Measurements from ENCODE around the gene SKA2. TPM values are rescaled to one million over a fixed set of nuclear protein-coding genes. Genes with fewer than 3 reads are reported as not detected.

Gene SKA2
- total and polyA plus RNA-seq, 2 of the 8 experiments (the other 6 are each of a cell fraction or from before 2014, with no cell fraction given), result 15.6 to 95.8 TPM

- Histone ChIP-seq H3K79me1 (ENCODE audit: low read depth, low read length) (no peaks in the 10 kb centered on the region; the same call in 1 of the 2 replicates), H4K5ac (ENCODE audit: insufficient read length, low read depth, low read length) (no peak overlapping the region), H3K56ac (replicated peaks; ENCODE audit: insufficient read length, low read depth, low read length) (no peak overlapping the region), H3K79me2 (ENCODE audit: control insufficient read depth in 1 of 2, insufficient read depth in 2 of 2, low read length in 2 of 2) (peaks cover 2 to 53% of the 10 kb centered on the region in 2 experiments; a peak in 3 of 4 replicates), H3K9ac (replicated peaks in 1 of 4; ENCODE audit: extremely low read depth in 1 of 4, low read depth in 3 of 4, low read length in 3 of 4) (no peak overlapping the region), H3K18ac (ENCODE audit: extremely low read depth, low read length) (no peak overlapping the region), H3K36me3 (ENCODE audit: control insufficient read depth in 2 of 4, insufficient read depth in 4 of 4, low read length in 3 of 4) (peaks cover 3 to 18% (median 4%) of the 10 kb centered on the region in 4 experiments; a peak in 6 of 8 replicates), H4K8ac (ENCODE audit: extremely low read depth, insufficient read depth, low read length) (no peak overlapping the region), H3K14ac (ENCODE audit: insufficient read length) (no peak overlapping the region), H2AK5ac (ENCODE audit: low read depth, low read length) (no peak overlapping the region), H3K23me2 (ENCODE audit: low read depth, low read length) (no peaks in the 10 kb centered on the region; the same call in 1 of the 2 replicates), H3K4me2 (ENCODE audit: insufficient read depth in 1 of 2, low read depth in 2 of 2, low read length in 2 of 2) (no peak overlapping the region), H3K4me1 (replicated peaks in 1 of 4; ENCODE audit: control insufficient read depth in 3 of 4, insufficient read depth in 4 of 4, low read length in 3 of 4) (no peaks in the 10 kb centered on the region), H4K91ac (replicated peaks; ENCODE audit: insufficient read length, low read length) (no peak overlapping the region), H2AFZ (ENCODE audit: low read length) (no peak overlapping the region), H4K20me1 (replicated peaks in 1 of 2; ENCODE audit: control insufficient read depth in 1 of 2, insufficient read depth in 2 of 2, low read length in 2 of 2) (peaks cover 0 to 2% of the 10 kb centered on the region in 2 experiments), H3K4ac (replicated peaks; ENCODE audit: insufficient read length, low read depth, low read length) (no peak overlapping the region), H3K23ac (ENCODE audit: insufficient read length) (no peak overlapping the region), H2BK120ac (replicated peaks; ENCODE audit: low read depth, low read length) (no peak overlapping the region), H3K4me3 (ENCODE audit: extremely low read depth in 1 of 4, insufficient read depth in 2 of 4, low read depth in 3 of 4, low read length in 4 of 4) (no peak overlapping the region), H2BK5ac (ENCODE audit: low read depth, low read length) (no peak overlapping the region), H3K9me3 (ENCODE audit: insufficient read depth in 2 of 2, low read depth in 1 of 2, low read length in 1 of 2) (no peaks in the 10 kb centered on the region), H2BK20ac (ENCODE audit: low read length) (no peak overlapping the region), H3K27me3 (replicated peaks in 1 of 4; ENCODE audit: control insufficient read depth in 3 of 4, extremely low read depth in 1 of 4, insufficient read depth in 3 of 4, low read length in 3 of 4) (no peaks in the 10 kb centered on the region), H3K27ac (ENCODE audit: low read depth, low read length) (no peak overlapping the region), H2BK12ac (ENCODE audit: low read depth, low read length) (no peak overlapping the region), H2BK15ac (ENCODE audit: low read length) (no peak overlapping the region)
- 93% methylated on average over 4 of the region's 4 CpGs; no CpG with 5 or more reads in 1 of the 2 experiments for WGBS, 2 experiments (ENCODE audit: extremely low coverage in 1 of 2, insufficient coverage in 1 of 2, insufficient read length in 1 of 2, insufficient replicate concordance in 2 of 2, low coverage in 1 of 2, low lambda C conversion rate in 2 of 2, missing lambda C conversion rate in 1 of 2)
- TF ChIP-seq SRF (IDR thresholded peaks at IDR 0.05; ENCODE audit: low read depth, low read length) (no peak), E2F6 (IDR thresholded peaks at IDR 0.05) (no peak), RNF2 (IDR thresholded peaks at IDR 0.05; ENCODE audit: borderline replicate concordance, low read depth, low read length, missing control alignments, poor library complexity, severe bottlenecking) (no peak), CTBP2 (IDR thresholded peaks at IDR 0.05; ENCODE audit: borderline replicate concordance, insufficient read depth, insufficient read length, low read length) (no peak)
- FAIRE-seq, result no peak
- ChIA-PET POLR2A (ENCODE audit: partially characterized antibody) (interaction anchor here (3.9 kb wide), 1 partner anchor 14 kb away, joined by 13 read pairs; the partner anchor contains the start of gene TRIM37), CTCF (ENCODE audit: partially characterized antibody) (interaction anchor here (1.3 kb wide), 1 partner anchor 382 kb away, joined by 3 read pairs; no protein-coding TSS in a partner anchor)
- DNase-seq (ENCODE audit: low read depth in 1 of 2, low spot score in 2 of 2), result no peak
Measured at GRCh38 chr17:59093145-59093701, 61.8 kb downstream of the SKA2 start.
